Skeletal muscle tissue (tissue), 4 donors: ENCODE data around the gene CRIP3. TPM values are rescaled to one million over a fixed set of nuclear protein-coding genes. Genes with fewer than 3 reads are reported as not detected.
A peak's percentile ranks its signal among the peaks of the same experiment; 100 is the strongest.
"Not testable (repeated sequence)": the region's sequence is repeated elsewhere in the genome, so short reads cannot be mapped to it uniquely, and the experiment has no call there.

ENCODE experiments used
- H3K27ac ChIP-seq: one replicate; pipeline ENCODE4 v1.7.0; 2013; ENCODE audit warnings: mild to moderate bottlenecking, low read depth, low read length, inconsistent platforms
- H3K27me3 ChIP-seq, 3 donors: one replicate each; pipeline ENCODE4 v1.7.0; 2013; ENCODE audit warnings: low read length in 3 of 3; ENCODE audit not compliant: control insufficient read depth in 3 of 3, insufficient read depth in 3 of 3
- H3K36me3 ChIP-seq, 3 donors: one replicate each; pipeline ENCODE4 v1.7.0; 2013; ENCODE audit warnings: low read length in 3 of 3; ENCODE audit not compliant: control insufficient read depth in 3 of 3, insufficient read depth in 3 of 3
- H3K4me1 ChIP-seq, 3 donors: one replicate each; pipeline ENCODE4 v1.7.0; 2013; ENCODE audit warnings: low read length in 3 of 3, mild to moderate bottlenecking in 3 of 3; ENCODE audit not compliant: control insufficient read depth in 3 of 3, insufficient read depth in 3 of 3
- H3K4me3 ChIP-seq, 3 donors: one replicate each; pipeline ENCODE4 v1.7.0; 2013; ENCODE audit warnings: low read length in 3 of 3
- H3K9ac ChIP-seq, 3 donors: one replicate each; pipeline ENCODE4 v1.7.0; 2013; ENCODE audit warnings: low read length in 3 of 3, mild to moderate bottlenecking in 3 of 3, moderate library complexity in 2 of 3, low read depth in 1 of 3
- H3K9me3 ChIP-seq, 3 donors: one replicate each; pipeline ENCODE4 v1.7.0; 2013; ENCODE audit warnings: low read length in 3 of 3; ENCODE audit not compliant: control insufficient read depth in 3 of 3
- total RNA-seq: library from RNA; depleted of rRNA; stranded (reverse); fragments of >200 nt; gene quantifications from one replicate; pipeline ENCODE4 v1.2.3, GENCODE V29; 2014
- donor health status: Osteomylitis.

The CRIP3 gene, protein sequence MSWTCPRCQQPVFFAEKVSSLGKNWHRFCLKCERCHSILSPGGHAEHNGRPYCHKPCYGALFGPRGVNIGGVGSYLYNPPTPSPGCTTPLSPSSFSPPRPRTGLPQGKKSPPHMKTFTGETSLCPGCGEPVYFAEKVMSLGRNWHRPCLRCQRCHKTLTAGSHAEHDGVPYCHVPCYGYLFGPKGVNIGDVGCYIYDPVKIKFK
- total RNA-seq: 2.1 TPM

DNA sequence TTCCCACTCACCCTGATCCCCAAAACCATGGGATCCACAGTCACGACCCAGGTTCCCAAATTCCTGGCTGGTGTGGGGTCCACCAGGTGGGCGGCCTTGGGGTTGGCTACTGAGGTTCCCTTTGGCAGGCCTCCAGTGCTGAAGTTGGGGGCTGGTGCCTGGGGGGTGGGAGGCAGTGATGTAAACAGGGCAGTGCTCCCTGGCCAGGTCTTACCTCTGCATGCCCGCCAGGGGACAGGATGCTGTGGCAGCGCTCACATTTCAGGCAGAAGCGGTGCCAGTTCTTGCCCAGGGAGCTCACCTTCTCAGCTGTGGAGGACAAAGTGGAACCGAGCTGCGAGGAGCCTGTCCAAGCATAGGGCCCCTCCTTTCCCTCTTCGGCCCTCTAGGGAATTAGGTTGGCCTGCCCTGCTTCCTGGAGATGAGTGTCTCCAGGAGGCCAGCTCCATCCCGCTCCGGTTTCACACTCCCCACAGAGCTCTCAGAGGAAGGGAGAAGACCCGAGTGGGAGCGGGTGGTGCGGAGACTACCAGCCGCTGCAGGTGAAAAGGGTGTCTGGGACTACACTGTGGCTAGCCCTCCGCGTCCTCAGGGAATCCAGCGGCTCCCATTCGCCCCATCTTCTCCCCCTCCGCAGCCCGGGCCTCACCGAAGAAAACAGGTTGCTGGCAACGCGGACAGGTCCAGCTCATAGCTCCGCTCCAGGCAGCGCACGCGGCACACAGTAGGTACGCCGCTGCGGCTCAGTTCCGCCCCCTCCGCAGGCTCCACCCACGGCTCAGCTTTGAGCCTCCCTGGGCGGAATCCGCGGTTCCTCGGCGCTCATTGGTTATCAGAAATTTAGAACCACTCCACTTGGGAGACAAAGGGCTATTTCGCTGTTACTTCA, at the start of gene CRIP3:
Gene CRIP3, minus strand, starts transcription at position 726 of the 889 bp plus-strand sequence. Its CDS starts 34 bp downstream, at position 692.
- Histone ChIP-seq H3K9ac (no peak within 1 kb of the TSS), H3K4me3 (peak within 1 kb of the TSS; percentile 37 to 45 (median 43)), H3K36me3 (no peaks in the 10 kb centered on the region), H3K27ac (no peak within 1 kb of the TSS), H3K27me3 (peaks cover 8 to 38% (median 30%) of the 10 kb centered on the region in 3 donors), H3K4me1 (peaks cover 11 to 13% (median 12%) of the 10 kb centered on the region in 3 donors), H3K9me3 (no peaks in the 10 kb centered on the region)

DNA sequence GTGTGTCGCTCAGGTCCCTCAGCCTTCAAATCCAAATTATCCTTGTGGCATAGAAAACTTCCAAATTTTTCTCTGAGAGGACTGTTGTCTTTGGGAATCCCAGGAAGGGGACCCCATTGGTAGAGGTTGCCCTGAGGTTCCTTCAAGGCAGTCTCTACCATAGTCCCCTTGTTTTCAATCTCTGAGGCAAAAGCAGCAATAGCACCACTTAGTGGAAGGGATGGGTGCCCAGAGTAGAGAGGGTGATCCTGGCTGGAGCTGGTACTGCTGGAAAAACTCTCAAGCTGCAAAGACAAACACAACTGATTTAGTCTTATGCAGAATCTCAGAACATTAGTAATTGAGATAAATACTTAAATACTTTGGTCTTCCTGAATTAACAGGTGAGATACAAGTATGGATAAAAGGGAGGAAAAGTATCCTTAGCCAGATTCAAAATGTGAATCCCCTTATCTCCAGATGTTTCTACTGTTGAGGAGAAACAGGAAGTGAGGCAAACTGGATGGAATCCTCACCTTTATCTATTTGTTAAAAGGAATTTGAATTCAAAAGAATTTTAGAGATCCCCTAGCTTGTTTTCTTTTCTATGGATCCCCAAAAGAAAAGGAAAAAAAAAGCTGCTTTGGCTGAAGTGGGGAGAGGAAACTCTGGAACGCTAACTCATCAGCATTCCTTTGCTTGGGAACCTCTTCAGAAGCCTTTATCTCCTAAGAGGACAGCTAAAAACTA, 47.4 kb upstream of the CRIP3 start:
- no peaks in the 10 kb centered on the region for H3K4me1 ChIP-seq
- no peak overlapping the region for H3K27ac ChIP-seq
- H3K27me3 ChIP-seq: no peaks in the 10 kb centered on the region
- H3K4me3 ChIP-seq: no peak overlapping the region
- no peak overlapping the region for H3K9ac ChIP-seq
- H3K9me3 ChIP-seq: no peaks in the 10 kb centered on the region
- peaks cover 20 to 53% (median 39%) of the 10 kb centered on the region in 3 donors for H3K36me3 ChIP-seq

DNA sequence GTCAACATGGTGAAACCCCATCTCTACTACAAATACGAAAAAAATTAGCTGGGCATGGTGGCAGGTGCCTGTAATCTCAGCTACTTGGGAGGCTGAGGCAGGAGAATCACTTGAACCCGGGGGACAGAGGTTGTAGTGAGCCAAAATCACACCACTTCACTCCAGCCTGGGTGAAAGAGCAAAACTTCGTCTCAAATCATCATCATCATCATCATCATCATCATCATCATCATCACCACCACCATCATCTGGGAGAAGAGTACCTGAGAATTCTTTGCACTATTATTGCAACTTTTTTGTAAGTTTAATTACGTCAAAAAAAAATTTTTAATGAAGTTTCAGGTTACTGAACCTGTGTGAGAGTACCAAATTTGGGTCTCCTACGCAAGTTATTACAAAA, 43.3 kb upstream of the CRIP3 start:
- H3K27me3 ChIP-seq, H3K4me1 ChIP-seq, H3K4me3 ChIP-seq, H3K9me3 ChIP-seq, H3K27ac ChIP-seq, H3K9ac ChIP-seq: not testable (repeated sequence)
- H3K36me3 ChIP-seq: peaks cover 30 to 61% (median 49%) of the 10 kb centered on the region in 3 donors

DNA sequence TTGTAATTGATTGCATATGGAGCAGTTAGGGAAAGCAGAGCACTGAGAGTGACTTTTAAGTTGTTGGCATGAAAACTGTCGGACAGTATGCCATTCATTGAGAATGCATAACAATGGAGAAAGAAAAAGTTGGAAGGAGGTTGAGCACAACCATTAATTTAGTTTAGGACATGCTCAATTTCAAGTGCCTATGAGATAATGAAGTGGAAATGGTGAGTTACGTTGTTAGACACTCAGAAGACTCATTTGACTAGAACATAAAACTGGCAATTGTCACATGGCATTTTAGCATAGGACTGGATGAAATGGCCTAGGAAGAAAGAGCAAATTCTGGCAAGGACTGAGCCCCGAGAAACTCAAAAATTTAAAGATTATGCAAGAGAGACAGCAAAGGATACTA, 38.8 kb upstream of the CRIP3 start:
- no peaks in the 10 kb centered on the region for H3K9me3 ChIP-seq
- H3K4me1 ChIP-seq: no peaks in the 10 kb centered on the region
- H3K27ac ChIP-seq: no peak overlapping the region
- H3K4me3 ChIP-seq: no peak overlapping the region
- no peaks in the 10 kb centered on the region for H3K27me3 ChIP-seq
- no peak overlapping the region for H3K9ac ChIP-seq
- H3K36me3 ChIP-seq: peaks cover 14 to 51% (median 38%) of the 10 kb centered on the region in 3 donors

DNA sequence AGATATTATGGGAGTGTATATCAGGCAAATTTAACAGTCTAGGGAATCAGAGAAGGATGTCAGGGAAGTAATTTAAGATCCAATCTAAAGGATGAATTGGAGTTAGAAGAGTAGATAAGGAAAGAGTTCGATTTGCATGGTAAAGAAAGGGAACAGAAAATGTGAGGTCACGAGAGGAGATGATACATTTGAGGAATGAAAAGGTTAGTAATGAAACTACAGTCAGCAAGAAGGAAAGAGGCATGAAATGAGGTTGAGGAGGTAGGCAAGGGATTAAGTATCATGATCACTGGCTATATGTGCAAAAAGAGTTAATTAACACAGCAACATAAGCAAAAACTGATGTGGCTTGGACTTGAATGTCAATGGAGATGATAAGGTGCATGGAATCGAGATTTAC, 38.4 kb upstream of the CRIP3 start:
- Histone ChIP-seq H3K9ac (no peak overlapping the region), H3K27ac (no peak overlapping the region), H3K4me1 (no peaks in the 10 kb centered on the region), H3K4me3 (no peak overlapping the region), H3K27me3 (no peaks in the 10 kb centered on the region), H3K9me3 (no peaks in the 10 kb centered on the region), H3K36me3 (peaks cover 14 to 53% (median 42%) of the 10 kb centered on the region in 3 donors)

DNA sequence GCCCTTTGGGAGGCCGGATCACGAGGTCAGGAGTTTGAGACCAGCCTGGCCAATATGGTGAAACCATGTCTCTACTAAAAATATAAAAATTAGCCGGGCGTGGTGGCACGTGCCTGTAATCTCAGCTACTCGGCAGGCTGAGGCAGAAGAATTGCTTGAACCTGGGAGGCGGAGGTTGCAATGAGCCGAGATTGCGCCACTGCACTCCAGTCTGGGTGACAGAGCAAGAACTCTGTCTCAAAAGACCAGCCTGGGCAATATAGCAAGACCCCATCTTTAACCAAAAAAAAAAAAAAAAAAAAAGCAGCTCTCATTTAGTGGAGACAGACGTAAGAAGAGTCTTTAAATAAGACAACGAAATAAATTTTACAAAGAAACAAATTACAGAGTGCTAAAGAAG, 37.6 kb upstream of the CRIP3 start:
- H3K9ac ChIP-seq, H3K9me3 ChIP-seq, H3K27me3 ChIP-seq, H3K27ac ChIP-seq, H3K4me3 ChIP-seq, H3K4me1 ChIP-seq: not testable (repeated sequence)
- H3K36me3 ChIP-seq: peaks cover 19 to 52% (median 45%) of the 10 kb centered on the region in 3 donors

DNA sequence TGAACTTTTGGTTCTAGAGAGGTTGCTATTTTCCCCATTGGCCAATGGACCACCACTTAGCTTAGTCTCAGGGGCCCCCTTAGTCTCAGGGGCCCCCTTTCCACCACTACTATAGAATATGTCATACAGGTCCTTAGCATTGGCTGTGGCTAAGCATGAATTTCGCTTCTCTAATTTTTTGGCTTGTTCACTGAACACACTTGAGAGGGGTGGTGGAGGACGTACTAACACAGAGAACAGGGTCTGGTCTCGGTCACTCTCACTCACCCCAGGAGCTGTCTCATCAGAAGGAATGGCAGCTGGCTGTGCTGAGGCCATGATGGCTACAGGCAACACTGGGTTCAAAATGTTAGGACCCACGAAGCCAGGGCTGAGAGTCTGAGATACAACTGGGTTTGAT, 30.5 kb upstream of the CRIP3 start:
- no peaks in the 10 kb centered on the region for H3K9me3 ChIP-seq
- no peak overlapping the region for H3K9ac ChIP-seq
- H3K36me3 ChIP-seq: peaks cover 16 to 60% (median 58%) of the 10 kb centered on the region in 3 donors
- no peak overlapping the region for H3K27ac ChIP-seq
- H3K4me3 ChIP-seq: no peak overlapping the region
- H3K27me3 ChIP-seq: no peaks in the 10 kb centered on the region
- peaks cover 0 to 4% (median 0%) of the 10 kb centered on the region in 3 donors for H3K4me1 ChIP-seq

DNA sequence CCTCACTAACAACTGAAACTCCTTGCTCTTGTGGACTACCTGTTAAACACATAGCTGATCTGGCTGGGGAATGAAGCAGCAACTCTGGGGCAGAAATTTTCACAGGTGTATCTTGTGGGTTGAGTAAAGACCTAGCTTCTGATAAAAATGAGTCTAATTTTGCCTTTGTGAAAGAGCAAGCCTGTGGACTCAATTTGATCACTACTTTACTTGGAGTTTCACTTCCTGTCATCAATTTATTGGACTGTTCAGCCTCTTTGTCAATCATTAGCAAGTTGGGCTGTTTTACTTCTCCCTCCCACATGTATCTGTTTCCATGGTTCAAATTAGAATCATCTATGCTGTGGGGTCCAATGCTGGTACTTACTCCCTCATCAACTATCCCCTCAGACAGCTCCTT, 29.6 kb upstream of the CRIP3 start:
- H3K4me3 ChIP-seq: no peak overlapping the region
- H3K9ac ChIP-seq: no peak overlapping the region
- H3K27ac ChIP-seq: no peak overlapping the region
- H3K9me3 ChIP-seq: no peaks in the 10 kb centered on the region
- H3K4me1 ChIP-seq: peaks cover 0 to 5% (median 0%) of the 10 kb centered on the region in 3 donors
- H3K36me3 ChIP-seq: peaks cover 16 to 58% (median 57%) of the 10 kb centered on the region in 3 donors
- no peaks in the 10 kb centered on the region for H3K27me3 ChIP-seq

DNA sequence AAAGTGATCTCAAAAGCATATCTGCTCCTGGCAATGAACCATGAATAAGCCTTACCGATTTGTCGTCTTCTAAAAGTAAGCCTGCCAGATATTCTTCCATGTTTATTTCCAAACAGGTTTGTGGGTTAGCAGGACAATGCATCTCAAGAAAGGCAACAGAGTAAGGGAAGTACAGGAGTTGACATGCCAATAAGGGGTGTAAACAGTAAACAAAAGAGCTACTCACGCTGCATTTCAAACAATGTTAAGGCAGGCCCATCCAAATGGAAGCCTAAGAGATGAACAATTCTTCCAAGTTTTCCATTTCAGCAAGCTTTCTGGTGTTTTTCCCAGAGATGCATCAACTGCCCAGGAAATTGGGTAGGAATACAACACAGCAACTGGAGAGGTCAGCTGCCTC, 27.8 kb upstream of the CRIP3 start:
- Histone ChIP-seq H3K36me3 (peaks cover 11 to 42% (median 42%) of the 10 kb centered on the region in 3 donors), H3K27ac (no peak overlapping the region), H3K4me3 (no peak overlapping the region), H3K9ac (no peak overlapping the region), H3K27me3 (no peaks in the 10 kb centered on the region), H3K4me1 (peaks cover 0 to 5% (median 0%) of the 10 kb centered on the region in 3 donors), H3K9me3 (no peaks in the 10 kb centered on the region)
